ENCODE results near the gene WAPL.

Gene WAPL

DNA sequence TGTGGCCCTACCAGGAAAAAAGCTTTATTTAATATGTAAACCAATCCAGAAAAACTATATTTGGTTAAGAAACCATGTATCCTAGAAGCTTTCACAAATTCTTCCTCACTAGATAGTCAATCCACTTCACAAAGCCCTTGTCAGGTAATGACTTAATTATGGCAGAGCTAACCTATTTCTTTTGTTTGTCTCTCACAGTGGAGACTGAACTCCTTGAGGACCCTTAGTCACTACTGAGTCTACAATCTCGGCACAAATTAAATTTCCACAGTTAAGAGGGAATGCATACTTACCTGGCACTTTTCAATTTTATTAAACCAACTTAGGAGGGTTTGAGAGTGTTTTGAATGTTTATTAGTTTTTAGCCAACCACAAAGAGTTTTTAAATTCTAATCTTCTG lies 23.0 kb downstream of the WAPL start:
- Histone ChIP-seq H2AK5ac (ENCODE audit: low read length) (no peak overlapping the region), H3K4me2 (ENCODE audit: low read length) (no peak overlapping the region), H3K79me1 (ENCODE audit: low read length) (peaks cover 8% of the 10 kb centered on the region), H2BK120ac (ENCODE audit: low read depth, low read length) (no peak overlapping the region), H2BK15ac (replicated peaks; ENCODE audit: low read depth) (no peak overlapping the region), H3K23ac (ENCODE audit: low read length) (no peak overlapping the region), H3K27ac (ENCODE audit: low read depth, low read length) (no peak overlapping the region), H3K27me3 (ENCODE audit: insufficient read depth, low read length, poor library complexity) (no peaks in the 10 kb centered on the region), H3K4ac (ENCODE audit: low read depth, low read length) (no peak overlapping the region), H2BK5ac (ENCODE audit: low read length) (no peak overlapping the region), H3K79me2 (ENCODE audit: control insufficient read depth, insufficient read depth, low read length) (peaks cover 19% of the 10 kb centered on the region), H3K56ac (ENCODE audit: low read length) (no peak overlapping the region), H3K4me1 (ENCODE audit: control insufficient read depth, low read depth, low read length) (no peaks in the 10 kb centered on the region), H3K18ac (ENCODE audit: low read length) (no peak overlapping the region), H3K4me3 (ENCODE audit: low read length) (no peak overlapping the region), H3K9ac (ENCODE audit: low read length) (no peak overlapping the region), H3K36me3 (ENCODE audit: control insufficient read depth, insufficient read depth, low read length) (peaks cover 4% of the 10 kb centered on the region), H4K5ac (ENCODE audit: low read length) (no peak overlapping the region), H4K8ac (ENCODE audit: low read depth, low read length) (no peak overlapping the region)
- WGBS (ENCODE audit: extremely low coverage, insufficient coverage, low lambda C conversion rate) = no CpG with 5 or more reads among the region's 1 CpG
- no peak for DNase-seq

DNA sequence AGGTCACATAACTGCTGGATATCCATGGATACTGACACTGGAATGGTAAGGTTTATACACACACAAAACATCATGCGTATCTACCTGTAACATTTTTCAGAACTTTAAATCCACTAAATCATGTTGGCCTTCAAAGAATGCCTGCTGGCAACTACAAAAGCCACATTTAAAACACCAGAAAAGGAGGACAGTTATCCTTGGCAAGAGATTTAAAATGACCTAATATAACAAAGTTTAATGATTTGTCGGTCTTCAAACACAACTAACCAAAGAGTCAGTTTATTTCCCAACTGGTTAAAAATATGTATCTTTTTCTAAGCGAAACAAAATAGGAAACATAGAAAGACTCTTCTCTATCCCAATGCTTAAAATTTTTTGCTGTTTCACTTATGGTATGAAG lies 24.0 kb downstream of the WAPL start:
- Histone ChIP-seq H2BK120ac (ENCODE audit: low read depth, low read length) (no peak overlapping the region), H3K56ac (ENCODE audit: low read length) (no peak overlapping the region), H3K4ac (ENCODE audit: low read depth, low read length) (no peak overlapping the region), H3K9ac (ENCODE audit: low read length) (no peak overlapping the region), H3K79me1 (ENCODE audit: low read length) (peaks cover 8% of the 10 kb centered on the region), H2AK5ac (ENCODE audit: low read length) (no peak overlapping the region), H3K4me2 (ENCODE audit: low read length) (no peak overlapping the region), H3K18ac (ENCODE audit: low read length) (no peak overlapping the region), H3K23ac (ENCODE audit: low read length) (no peak overlapping the region), H2BK5ac (ENCODE audit: low read length) (no peak overlapping the region), H3K27me3 (ENCODE audit: insufficient read depth, low read length, poor library complexity) (no peaks in the 10 kb centered on the region), H3K4me3 (ENCODE audit: low read length) (no peak overlapping the region), H3K27ac (ENCODE audit: low read depth, low read length) (no peak overlapping the region), H4K8ac (ENCODE audit: low read depth, low read length) (no peak overlapping the region), H2BK15ac (replicated peaks; ENCODE audit: low read depth) (no peak overlapping the region), H3K4me1 (ENCODE audit: control insufficient read depth, low read depth, low read length) (no peaks in the 10 kb centered on the region), H4K5ac (ENCODE audit: low read length) (no peak overlapping the region), H3K79me2 (ENCODE audit: control insufficient read depth, insufficient read depth, low read length) (peaks cover 12% of the 10 kb centered on the region), H3K36me3 (ENCODE audit: control insufficient read depth, insufficient read depth, low read length) (peaks cover 4% of the 10 kb centered on the region)
- no peak for DNase-seq
- no CpG with 5 or more reads among the region's 3 CpGs for WGBS (ENCODE audit: extremely low coverage, insufficient coverage, low lambda C conversion rate)

DNA sequence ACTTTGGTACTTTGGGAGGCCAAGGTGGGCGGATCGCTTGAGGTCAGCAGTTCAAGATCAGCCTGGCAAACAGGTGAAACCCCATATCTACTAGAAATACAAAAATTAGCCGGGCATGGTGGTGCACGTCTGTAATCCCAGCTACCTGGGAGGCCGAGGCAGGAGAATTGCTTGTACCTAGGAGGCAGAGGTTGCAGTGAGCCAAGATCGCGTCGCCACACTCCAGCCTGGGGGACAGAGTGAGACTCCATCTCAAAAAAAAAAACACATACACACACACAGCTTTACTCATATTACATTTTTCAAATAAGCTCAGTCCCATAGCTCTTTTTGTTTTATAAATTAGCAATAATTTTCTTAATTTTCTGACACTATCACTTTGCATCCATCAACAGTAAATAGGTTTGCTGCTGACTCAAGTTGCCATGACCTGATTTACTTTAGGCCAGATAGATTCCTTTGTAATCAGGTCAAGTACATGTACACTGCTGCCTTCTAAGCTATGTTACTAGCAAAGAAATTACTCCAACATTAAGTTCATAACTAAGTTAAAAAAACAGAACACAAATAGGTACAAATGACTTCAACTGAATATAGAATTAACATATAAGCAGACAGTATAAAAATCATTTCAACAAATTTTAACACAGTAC lies 31.5 kb downstream of the WAPL start:
- peaks cover 2% of the 10 kb centered on the region for H3K36me3 ChIP-seq (ENCODE audit: control insufficient read depth, insufficient read depth, low read length)

DNA sequence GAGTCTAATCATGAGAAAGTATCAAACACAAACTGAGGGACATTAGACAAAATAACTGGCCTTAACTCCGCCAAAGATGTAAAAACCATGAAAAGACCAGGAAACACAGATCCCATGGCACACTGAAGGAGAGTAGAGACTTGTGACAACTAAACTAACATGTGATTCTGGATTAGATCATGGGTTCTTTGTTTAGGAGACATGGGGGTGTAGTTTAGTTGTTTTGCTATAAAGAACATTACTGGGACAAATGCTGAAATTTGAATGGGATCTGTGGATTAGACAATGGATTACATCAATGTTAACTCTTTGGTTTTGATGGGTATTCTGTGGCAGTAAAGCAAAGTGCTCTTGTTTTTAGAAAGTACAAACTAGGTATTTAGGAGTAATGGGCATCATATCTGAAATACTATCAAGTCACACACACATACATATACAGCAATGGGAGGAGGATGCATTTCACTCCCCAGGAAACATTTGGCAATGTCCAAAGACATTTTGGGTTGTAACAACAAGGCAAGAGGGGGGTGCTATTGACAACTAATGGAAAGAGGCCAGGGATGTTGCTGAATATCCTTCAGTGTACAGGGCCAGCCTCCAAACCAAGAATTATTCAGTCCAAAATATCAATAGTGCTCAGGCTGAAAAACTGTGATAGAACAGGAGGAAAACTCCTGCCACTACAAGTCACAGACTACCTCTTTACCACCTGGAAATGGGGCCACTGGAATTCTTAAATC lies 32.4 kb downstream of the WAPL start:
- no peak overlapping the region for H2BK120ac ChIP-seq (ENCODE audit: low read depth, low read length)
- no peak overlapping the region for H3K4me2 ChIP-seq (ENCODE audit: low read length)
- no peak overlapping the region for H3K56ac ChIP-seq (ENCODE audit: low read length)
- peaks cover 8% of the 10 kb centered on the region for H3K79me2 ChIP-seq (ENCODE audit: control insufficient read depth, insufficient read depth, low read length)
- no peak overlapping the region for H4K8ac ChIP-seq (ENCODE audit: low read depth, low read length)
- H3K27ac ChIP-seq (ENCODE audit: low read depth, low read length) = no peak overlapping the region
- no peaks in the 10 kb centered on the region for H3K27me3 ChIP-seq (ENCODE audit: insufficient read depth, low read length, poor library complexity)
- no peak overlapping the region for H3K9ac ChIP-seq (ENCODE audit: low read length)
- H2BK5ac ChIP-seq (ENCODE audit: low read length) = no peak overlapping the region
- no peak overlapping the region for H3K4me3 ChIP-seq (ENCODE audit: low read length)
- no peak overlapping the region for H3K18ac ChIP-seq (ENCODE audit: low read length)
- no peak overlapping the region for H3K23ac ChIP-seq (ENCODE audit: low read length)
- no peak overlapping the region for H3K4ac ChIP-seq (ENCODE audit: low read depth, low read length)
- no peak overlapping the region for H4K5ac ChIP-seq (ENCODE audit: low read length)
- DNase-seq = no peak
- H3K4me1 ChIP-seq (ENCODE audit: control insufficient read depth, low read depth, low read length) = no peaks in the 10 kb centered on the region
- H2AK5ac ChIP-seq (ENCODE audit: low read length) = no peak overlapping the region
- H3K79me1 ChIP-seq (ENCODE audit: low read length) = peaks cover 8% of the 10 kb centered on the region
- peaks cover 2% of the 10 kb centered on the region for H3K36me3 ChIP-seq (ENCODE audit: control insufficient read depth, insufficient read depth, low read length)
- no CpG with 5 or more reads among the region's 1 CpG for WGBS (ENCODE audit: extremely low coverage, insufficient coverage, low lambda C conversion rate)
- no peak overlapping the region for H2BK15ac ChIP-seq (replicated peaks; ENCODE audit: low read depth)

More for the DNA sequence above, 31.5 kb downstream of the WAPL start:
- Histone ChIP-seq H3K4ac (ENCODE audit: low read depth, low read length) (no peak overlapping the region), H3K4me1 (ENCODE audit: control insufficient read depth, low read depth, low read length) (no peaks in the 10 kb centered on the region), H3K9ac (ENCODE audit: low read length) (no peak overlapping the region), H2BK120ac (ENCODE audit: low read depth, low read length) (no peak overlapping the region), H3K56ac (ENCODE audit: low read length) (no peak overlapping the region), H3K79me1 (ENCODE audit: low read length) (peaks cover 8% of the 10 kb centered on the region), H4K8ac (ENCODE audit: low read depth, low read length) (no peak overlapping the region), H4K5ac (ENCODE audit: low read length) (no peak overlapping the region), H3K4me3 (ENCODE audit: low read length) (no peak overlapping the region), H3K18ac (ENCODE audit: low read length) (no peak overlapping the region), H3K79me2 (ENCODE audit: control insufficient read depth, insufficient read depth, low read length) (peaks cover 8% of the 10 kb centered on the region), H2BK15ac (replicated peaks; ENCODE audit: low read depth) (no peak overlapping the region), H2AK5ac (ENCODE audit: low read length) (no peak overlapping the region), H3K23ac (ENCODE audit: low read length) (no peak overlapping the region), H3K27ac (ENCODE audit: low read depth, low read length) (no peak overlapping the region), H3K4me2 (ENCODE audit: low read length) (no peak overlapping the region), H2BK5ac (ENCODE audit: low read length) (no peak overlapping the region), H3K27me3 (ENCODE audit: insufficient read depth, low read length, poor library complexity) (no peaks in the 10 kb centered on the region)
- WGBS (ENCODE audit: extremely low coverage, insufficient coverage, low lambda C conversion rate) = no CpG with 5 or more reads among the region's 8 CpGs
- DNase-seq = no peak

DNA sequence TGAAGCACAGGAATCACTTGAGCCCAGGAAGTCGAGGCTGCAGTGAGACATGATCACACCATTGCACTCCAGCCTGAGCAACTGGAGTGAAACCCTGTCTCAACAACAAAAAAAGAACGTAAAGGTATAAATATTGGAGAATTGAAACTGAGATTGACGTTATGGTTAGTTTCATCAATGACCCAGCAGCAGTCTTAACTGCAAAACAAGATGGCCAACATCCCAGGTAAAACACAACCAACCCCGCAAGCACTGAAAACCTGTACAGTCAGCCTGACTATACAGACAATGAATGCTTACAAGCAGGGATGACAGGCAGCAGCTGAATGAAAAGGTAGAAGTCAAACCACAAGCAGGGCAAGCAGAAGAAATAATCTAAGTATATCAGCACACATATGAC lies 34.7 kb downstream of the WAPL start:
- H3K4me3 ChIP-seq (ENCODE audit: low read length) = no peak overlapping the region
- H4K8ac ChIP-seq (ENCODE audit: low read depth, low read length) = no peak overlapping the region
- no peak overlapping the region for H2AK5ac ChIP-seq (ENCODE audit: low read length)
- H3K27ac ChIP-seq (ENCODE audit: low read depth, low read length) = no peak overlapping the region
- no peaks in the 10 kb centered on the region for H3K27me3 ChIP-seq (ENCODE audit: insufficient read depth, low read length, poor library complexity)
- no peak overlapping the region for H3K23ac ChIP-seq (ENCODE audit: low read length)
- peaks cover 9% of the 10 kb centered on the region for H3K79me1 ChIP-seq (ENCODE audit: low read length)
- DNase-seq = no peak
- H3K18ac ChIP-seq (ENCODE audit: low read length) = no peak overlapping the region
- no peak overlapping the region for H4K5ac ChIP-seq (ENCODE audit: low read length)
- no peak overlapping the region for H2BK5ac ChIP-seq (ENCODE audit: low read length)
- WGBS (ENCODE audit: extremely low coverage, insufficient coverage, low lambda C conversion rate) = no CpG with 5 or more reads among the region's 4 CpGs
- no peak overlapping the region for H3K4ac ChIP-seq (ENCODE audit: low read depth, low read length)
- peaks cover 7% of the 10 kb centered on the region for H3K79me2 ChIP-seq (ENCODE audit: control insufficient read depth, insufficient read depth, low read length)
- H3K56ac ChIP-seq (ENCODE audit: low read length) = no peak overlapping the region
- peaks cover 2% of the 10 kb centered on the region for H3K36me3 ChIP-seq (ENCODE audit: control insufficient read depth, insufficient read depth, low read length)
- no peak overlapping the region for H3K4me2 ChIP-seq (ENCODE audit: low read length)
- no peaks in the 10 kb centered on the region for H3K4me1 ChIP-seq (ENCODE audit: control insufficient read depth, low read depth, low read length)
- no peak overlapping the region for H3K9ac ChIP-seq (ENCODE audit: low read length)
- no peak overlapping the region for H2BK15ac ChIP-seq (replicated peaks; ENCODE audit: low read depth)
- H2BK120ac ChIP-seq (ENCODE audit: low read depth, low read length) = no peak overlapping the region

Measured in mesendoderm (in vitro differentiated cells).